NCI-H345 treated with DMSO at 0.1 percent for 48 hours (cell line): ENCODE measurements around the gene ZSWIM4.
"Not testable (repeated sequence)": the region's sequence is repeated elsewhere in the genome, so short reads cannot be mapped to it uniquely, and the experiment has no call there.

Experiments used
- DNase-seq: peaks from one replicate; lab custom pipeline; 2025; ENCODE audit not compliant: unreplicated experiment; lab: John Stamatoyannopoulos, UW

The ZSWIM4 gene

DNA sequence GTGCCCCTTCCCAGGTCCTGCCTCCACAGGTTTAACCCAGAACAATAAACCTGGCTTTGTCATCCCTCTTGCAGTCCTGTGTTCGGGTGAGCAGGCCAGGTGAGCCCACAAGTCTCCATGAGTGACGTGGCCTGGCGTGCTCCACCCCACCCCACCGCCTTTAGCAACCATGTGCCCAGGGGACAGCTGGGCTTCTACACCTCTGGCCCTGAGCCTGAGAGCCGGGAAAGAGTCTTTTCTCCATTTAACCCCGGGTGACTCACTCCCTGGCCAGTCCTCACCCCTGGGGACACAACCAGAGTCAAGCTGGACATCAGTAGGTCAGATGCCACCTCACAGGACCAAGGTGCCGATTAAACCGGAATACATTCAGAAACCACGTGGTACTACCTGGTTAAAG, 16.8 kb upstream of the ZSWIM4 start:
- no peak for DNase-seq

DNA sequence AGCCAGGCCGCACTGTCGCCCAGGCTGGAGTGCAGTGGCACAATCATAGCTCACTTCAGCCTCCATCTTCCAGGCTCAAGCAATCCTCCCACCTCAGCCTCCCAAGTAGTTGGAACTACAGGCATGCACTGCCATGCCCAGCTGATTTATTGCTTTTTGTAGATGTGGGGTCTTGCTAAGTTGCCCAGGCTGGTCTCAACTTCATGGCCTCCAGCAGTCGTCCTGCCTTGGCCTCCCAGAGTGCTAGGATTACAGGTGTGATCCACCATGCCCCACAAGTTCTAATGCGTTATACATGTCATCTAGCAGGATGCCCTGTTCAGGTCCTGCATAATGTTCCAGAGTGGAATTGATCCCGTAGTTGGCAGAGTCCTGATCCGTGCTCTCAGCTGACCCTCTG, 16.4 kb upstream of the ZSWIM4 start:
- DNase-seq, result no peak

DNA sequence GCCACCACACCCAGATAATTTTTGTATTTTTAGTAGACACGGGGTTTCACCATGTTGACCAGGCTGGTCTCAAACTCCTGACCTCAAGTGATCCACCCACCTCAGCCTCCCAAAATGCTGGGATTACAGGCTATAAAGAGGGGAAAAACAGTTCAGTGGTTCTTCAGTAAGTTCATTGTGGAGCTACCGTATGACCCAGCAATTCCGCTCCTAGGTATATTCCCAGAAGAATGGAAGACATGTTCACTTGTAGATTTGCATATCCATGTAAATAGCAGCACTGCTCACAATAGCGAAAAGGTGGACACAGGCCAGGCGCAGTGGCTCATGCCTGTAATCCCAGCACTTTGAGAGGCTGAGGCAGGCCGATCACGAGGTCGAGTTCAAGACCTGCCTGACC, 15.4 kb upstream of the ZSWIM4 start:
- DNase-seq, result not testable (repeated sequence)

DNA sequence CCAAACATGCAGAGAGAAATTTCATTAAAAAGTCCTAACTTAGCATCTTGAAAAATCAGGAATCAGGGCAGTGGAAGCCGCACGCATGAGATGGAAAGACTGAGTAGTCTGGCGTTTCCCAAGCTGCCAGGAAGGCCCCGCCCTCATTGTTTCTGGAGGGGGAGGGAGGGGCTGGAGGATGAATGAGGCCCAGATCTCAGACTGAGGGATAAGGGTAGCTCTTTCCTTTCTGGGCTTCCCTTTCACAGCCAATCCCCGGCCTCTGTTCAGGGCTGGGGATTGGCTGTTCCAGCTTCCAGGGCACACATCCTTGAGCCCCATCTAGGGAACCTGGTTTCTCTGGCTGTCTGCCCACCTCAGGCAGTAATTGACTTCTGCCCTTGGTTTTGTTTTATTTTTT, 13.7 kb upstream of the ZSWIM4 start:
- no peak for DNase-seq

DNA sequence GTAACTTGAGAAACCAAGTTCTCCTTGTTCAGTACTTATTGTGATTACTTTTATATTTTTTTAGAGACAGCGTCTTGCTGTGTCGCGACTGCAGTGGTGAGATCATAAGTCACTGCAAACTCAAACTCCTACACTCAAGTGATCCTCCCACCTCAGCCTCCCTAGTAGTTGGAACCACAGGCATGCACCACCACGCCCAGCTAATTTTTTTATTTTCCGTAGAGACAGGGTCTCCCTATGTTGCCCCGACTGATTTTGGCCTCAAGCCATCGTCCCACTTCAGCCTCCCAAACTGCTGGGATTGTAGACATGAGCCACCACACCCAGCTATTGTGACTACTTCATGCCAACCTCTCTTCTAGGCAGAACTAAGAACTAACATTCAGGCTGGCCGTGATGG, 12.7 kb upstream of the ZSWIM4 start:
- no peak for DNase-seq

DNA sequence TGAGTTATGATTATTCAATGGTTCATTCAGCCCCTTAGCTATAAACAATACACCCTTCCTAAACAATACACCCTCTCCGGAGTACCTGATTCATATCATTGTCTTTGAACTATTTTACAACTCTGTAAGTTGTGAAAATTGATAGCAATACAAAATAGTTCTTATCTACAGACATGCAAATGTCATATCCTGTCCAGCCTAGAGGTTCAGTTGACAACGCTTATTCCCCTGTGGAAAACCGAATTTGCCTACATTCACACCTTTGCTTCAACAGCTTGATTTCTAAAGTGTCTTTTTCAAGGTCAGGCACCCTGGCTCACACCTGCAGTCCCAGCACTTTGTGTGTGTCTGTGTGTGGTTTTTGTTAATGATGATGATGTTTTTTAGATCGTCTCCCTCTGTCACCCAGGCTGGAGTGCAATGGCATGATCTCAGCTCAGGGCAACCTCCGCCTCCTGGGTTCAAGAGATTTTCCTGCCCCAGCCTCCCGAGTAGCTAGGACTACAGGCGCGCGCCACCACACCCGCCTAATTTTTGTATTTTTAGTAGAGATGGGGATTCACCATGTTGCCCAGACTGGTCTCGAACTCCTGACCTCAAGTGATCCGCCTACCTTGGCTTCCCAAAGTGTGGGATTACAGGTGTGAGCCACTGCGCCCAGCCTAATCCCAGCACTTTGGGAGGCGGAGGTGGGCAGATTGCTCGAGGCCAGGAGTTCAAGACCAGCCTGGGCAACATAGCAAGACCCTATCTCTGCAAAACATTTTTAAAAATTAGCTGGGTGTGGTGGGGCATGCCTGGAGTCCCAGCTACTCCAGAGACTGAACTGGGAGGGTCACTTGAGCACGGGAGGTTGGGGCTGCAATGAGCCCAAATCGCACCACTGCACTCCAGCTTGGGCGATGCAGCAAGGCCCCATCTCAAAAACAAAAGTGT, 11.4 kb upstream of the ZSWIM4 start:
- DNase-seq, result no peak

DNA sequence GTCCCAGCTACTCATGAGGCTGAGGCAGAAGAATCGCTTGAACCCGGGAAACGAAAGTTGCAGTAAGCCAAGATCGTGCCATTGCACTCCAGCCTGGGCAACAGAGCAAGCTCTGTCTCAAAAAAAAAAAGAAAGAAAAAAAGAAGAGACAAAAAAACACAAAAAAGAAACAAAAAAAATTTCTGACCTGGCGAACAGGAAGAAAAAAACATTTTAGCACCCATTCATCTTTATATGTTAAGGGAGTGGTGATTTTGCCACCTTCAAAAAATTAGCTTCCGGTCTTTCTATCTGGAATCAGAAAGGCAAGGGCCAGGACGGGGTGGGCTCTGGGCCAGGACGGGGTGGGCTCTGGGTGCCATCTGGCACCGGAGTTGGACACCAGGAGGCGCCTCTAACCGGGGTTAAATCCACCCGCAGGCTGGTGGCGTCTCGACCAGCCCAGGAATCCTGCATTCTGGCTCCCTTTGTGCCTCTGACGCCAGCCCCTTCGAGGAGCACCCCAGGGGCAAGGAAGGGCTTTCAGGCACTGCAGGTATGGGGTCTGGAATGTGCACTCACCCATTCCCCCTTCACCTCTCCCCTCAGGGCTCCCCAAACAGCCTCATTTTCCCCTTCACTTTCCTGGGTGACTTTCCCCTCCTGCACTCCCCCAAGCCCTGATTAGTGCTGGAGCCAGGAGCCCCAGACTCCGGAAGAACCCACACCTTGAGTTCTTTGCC, 10.4 kb upstream of the ZSWIM4 start:
- no peak for DNase-seq

DNA sequence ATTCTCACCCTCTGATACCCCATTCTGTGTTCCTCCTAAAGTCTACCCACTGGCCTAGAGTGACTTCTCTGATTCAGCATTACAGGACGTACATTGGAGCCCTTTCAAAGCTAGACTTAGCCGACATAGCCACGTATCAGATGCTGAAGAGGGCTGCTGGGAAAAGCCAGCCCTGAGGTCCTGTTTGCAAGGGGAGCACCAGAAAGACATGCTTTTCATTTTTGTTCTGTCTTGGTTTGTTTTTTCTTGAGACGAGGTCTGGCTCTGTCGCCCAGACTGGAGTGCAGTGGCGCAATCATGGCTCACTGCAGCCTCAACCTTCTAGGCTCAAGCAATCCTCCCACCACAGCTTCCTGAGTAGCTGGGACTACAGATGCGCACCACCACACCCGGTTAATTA, 6.3 kb upstream of the ZSWIM4 start:
- DNase-seq, result no peak

DNA sequence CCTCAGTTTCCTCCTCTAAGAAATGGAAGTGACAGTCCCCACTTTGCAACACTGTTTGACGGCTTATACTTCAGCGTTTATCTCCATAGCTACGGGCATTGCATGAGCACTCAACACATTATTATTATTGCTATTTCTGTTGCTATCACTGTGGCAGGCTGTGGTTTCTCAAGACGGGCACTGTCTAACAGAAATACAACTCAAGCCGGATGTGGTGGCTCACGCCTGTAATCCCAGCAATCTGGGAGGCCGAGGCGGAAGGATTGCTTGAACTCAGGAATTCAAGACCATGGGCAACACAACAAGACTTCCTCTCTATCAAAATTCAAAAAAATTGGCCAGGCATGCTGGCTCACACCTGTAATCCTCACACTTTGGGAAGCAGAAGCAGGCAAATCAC, 4.9 kb upstream of the ZSWIM4 start:
- DNase-seq, result no peak

DNA sequence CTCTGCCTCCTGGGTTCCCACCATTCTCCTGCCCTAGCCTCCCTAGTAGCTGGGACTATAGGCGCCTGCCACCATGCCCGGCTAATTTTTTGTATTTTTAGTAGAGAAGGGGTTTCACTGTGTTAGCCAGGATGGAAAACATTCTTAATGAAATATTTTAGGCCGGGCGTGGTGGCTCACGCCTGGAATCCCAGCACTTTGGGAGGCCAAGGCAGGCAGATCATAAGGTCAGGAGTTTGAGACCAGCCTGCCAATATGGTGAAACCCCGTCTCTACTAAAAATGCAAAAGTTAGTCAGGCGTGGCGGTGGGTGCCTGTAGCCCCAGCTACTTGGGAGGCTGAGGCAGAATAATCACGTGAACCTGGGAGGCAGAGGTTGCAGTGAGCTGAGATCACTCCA, 1.9 kb upstream of the ZSWIM4 start:
- DNase-seq, result not testable (repeated sequence)

DNA sequence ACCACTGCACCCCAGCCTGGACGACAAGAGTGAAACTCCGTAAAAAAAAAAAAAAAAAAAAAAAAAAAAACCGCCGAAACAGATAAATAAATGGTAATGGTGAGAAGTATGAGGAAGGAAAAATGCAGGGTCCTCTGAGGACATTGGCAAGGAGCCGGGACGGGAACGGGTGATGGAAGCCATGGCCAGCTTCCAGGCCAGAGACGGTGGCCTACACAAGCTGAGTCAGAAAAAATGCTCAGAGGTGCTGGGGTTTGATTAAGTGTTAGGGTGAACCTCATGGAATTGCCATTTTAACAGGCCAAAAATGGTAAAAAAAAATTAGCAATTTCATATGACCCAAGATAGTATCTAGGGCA, 866 bp upstream of the ZSWIM4 start:
- DNase-seq, result no peak

DNA sequence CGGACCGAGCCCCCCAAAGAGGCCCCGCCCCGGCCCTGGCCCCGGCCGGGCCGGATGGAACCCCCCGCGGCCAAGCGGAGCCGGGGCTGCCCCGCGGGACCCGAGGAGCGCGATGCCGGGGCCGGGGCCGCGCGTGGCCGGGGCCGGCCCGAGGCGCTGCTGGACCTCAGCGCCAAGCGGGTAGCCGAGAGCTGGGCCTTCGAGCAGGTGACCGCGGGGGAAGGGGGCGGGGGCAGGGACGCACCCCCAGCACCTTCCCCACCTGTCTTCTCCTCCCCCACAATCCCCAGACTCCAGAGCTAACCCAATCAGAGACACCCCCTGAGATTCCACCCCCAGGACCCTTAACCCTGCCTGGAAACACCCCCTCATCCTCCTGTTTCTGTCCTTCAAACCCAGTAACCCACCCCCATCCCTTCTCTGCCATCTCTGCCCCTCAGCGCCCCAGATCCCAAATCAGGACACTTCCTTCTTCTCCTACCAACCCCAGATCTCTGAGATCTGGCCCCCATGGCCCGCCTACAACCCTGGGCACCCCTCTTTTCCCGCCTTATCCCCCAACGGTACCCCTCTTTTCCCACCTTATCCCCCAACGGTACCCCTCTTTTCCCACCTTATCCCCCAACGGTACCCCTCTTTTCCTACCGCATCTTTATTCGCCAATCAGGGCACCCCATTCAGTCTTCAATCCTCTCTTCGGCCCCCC, 505 bp downstream of the ZSWIM4 start:
- DNase-seq, result no peak

DNA sequence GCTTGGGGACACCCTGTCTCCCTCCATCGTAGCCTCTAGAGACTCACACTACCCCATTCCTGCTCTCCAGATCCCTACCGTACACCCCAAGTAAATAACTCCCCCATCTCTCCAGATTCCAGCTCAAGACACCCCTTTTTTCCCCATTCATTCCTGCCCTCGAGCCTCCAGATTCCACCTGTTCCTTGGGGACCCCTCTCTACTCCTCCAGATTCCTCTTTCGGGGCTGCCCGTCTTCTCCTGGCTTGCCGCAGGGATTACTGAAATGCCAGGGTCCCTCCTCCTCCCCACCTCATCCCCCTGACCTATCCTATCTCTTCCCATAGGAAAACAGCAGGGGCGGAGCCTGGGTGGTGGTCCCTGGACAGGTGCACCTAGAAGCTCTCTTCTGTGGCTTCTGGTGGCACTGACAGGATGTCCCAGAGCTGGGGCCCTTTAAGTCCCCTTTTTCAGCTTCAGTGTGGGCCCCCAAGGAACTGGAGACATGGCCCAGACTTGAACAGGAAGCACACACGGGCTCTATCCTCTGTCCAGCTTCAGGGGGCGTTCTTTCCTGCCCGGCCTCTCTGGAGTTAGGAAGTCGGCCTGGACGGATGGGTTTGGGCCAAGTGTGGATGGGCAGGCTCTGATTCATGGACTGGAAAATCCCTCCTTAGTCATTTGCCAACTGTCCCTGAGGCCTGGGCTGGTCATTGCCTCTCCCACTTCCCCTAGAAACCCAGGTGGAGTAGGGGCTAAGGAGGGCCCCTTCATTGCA, 1.2 kb downstream of the ZSWIM4 start:
- DNase-seq, result no peak

DNA sequence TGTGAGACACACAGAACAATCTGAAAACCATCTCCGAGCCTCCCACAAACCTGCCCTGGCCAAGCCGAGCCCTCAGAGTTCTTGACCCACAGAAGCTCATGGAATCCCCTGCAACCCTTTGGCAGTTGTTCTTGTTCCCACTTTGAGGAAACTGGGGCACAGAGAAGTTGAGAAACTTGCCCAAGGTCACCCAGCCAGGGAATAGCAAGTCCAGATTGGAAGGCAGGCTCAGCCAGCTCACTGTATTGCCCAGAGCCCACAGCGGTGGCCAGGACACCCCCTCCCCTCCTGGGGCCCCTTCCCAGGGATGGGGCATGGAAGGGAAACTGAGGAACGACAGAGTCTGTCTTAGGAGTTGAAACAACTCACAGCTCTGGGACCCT, 1.8 kb downstream of the ZSWIM4 start:
- DNase-seq, result no peak

DNA sequence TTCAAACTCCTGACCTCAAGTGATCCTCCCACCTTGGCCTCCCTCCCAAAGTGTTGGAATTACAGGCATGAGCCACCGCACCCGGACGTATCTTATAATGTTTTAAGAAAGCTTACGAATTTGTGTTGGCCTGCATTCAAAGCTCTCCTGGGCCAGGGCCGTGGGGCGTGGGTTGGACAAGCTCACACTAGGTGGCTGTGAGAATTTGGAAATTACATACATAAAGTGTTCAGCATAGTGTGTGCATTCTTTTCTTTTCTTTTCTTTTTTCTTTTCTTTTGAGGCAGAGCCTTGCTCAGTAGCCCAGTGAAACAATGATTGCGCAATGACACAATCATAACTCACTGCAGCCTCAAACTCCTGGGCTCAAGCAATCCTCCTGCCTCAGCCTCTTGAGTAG, 2.6 kb downstream of the ZSWIM4 start:
- no peak for DNase-seq

DNA sequence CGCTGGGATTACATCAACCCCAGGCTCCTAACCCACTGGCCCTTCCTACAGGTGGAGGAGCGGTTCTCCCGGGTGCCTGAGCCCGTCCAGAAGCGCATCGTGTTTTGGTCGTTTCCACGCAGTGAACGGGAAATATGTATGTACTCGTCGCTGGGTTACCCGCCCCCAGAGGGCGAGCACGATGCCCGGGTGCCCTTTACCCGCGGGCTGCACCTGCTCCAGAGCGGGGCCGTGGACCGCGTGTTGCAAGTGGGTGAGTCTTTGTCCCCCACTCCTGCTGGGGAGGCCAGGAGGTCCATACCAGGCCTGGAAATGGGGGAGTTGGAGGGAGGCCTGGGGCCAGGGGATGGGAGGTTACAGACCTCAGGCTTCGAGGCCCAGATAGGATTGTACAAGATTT, 4.4 kb downstream of the ZSWIM4 start:
- no peak for DNase-seq

DNA sequence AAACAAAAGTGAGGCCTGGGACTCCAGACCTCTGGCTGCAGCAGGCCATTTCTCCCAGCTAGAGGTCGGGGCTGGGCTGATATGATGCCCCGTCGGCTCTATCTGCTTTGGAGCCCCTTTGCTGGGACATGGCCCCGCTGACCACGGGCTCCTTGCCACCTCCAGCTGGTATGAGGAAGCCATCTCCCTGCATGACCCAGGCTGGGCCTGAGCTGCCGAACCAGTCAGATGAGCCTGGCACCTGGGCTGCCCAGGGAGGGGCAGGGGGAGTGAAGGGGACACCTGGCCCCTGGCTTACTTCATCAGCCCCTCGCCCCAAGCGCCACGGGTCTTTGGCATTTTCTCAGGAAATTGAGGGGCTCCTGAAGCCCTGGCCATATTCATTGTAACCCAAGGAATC, 7.8 kb downstream of the ZSWIM4 start:
- no peak for DNase-seq

DNA sequence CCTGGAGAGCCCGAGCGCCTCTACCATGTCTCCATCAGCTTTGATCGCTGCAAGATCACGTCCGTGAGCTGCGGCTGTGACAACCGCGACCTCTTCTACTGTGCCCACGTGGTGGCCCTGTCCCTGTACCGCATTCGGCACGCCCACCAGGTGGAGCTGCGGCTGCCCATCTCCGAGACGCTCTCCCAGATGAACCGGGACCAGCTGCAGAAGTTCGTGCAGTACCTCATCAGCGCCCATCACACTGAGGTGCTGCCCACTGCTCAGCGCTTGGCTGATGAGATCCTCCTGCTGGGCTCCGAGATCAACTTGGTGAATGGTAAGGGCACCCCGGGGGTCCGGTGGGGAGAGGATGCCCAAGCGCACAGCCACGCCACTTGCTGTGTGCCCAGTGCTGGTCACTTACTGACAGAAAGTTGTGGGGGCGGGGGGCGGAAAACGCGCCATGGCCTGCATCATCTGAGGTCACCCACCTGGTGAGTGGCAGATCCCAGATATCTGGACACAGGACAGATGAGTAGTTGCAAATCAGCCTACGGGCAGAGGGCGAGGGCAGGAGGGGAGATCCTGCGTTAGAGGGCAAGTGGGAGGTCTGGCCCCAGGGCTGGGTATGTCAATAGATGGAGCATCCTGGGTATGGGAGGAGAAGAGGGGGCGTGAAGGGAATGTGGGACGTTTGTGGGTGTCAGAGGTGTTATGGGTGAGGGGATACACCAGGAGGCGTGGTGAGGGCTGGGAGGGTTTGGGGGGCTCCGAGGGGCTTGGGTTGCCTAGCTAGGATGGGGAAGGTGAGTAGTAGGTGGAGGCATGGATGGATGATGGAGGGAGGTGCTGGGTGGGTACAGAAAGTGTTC, 9.8 kb downstream of the ZSWIM4 start:
- no peak for DNase-seq

DNA sequence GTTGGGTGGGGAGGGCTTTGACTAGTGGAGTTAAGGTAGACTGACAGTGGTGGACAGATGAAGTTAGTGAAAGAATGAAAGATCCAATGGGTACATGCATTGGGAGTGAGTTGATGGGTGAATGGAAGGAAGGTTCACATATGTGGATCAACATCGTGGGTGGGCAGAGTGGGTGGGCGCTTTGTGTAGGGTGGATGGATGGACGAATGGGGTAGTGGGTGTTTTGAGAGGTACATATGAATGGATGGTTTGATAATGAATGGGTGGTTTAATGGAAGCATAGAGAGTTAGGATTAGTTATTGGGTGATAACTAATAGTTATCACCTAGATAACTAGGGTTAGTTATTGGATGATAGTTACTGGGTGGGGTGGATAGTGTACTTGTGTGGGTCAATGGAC, 11.5 kb downstream of the ZSWIM4 start:
- no peak for DNase-seq

DNA sequence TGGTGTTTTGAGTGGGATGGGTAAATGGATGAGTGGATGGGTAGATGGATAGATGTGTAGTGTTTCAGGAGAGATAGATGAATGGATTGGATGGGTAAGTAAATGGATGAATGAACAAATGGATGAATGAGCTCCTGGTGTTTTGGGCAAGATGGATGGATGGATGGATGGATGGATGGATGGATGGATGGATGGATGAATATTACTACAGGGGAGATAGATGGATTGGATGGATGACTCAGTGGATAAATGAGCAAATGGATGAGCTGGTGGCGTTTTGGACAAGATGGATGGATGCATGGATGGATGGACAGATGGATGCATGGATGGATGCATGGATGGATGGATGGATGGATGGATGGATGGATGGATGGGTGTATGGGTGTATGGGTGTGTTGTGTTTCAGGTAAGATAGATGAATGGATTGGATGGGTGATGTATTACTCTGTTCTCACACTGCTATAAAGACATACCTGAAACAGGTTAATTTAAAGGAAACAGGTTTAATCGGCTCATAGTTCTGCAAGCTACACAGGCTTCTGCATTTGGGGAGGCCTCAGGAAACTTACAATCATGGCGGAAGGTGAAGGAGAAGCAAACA, 12.3 kb downstream of the ZSWIM4 start:
- DNase-seq, result no peak
